GM06990 (cell line): Measurements from ENCODE around the gene CYB561A3.

Experiments
- DNase-seq: peaks from one replicate; pipeline ENCODE4 v3.0.0-alpha.2; 2011; ENCODE audit not compliant: insufficient read length; ENCODE audit errors: extremely low read depth
- H3K27me3 ChIP-seq: replicated peaks from 2 replicates; pipeline ENCODE4 v1.6.0; 2011; ENCODE audit warnings: low read length; ENCODE audit not compliant: control insufficient read depth, insufficient read depth
- H3K36me3 ChIP-seq: 2 replicates; pipeline ENCODE4 v1.5.1; 2011; ENCODE audit warnings: low read length; ENCODE audit not compliant: control insufficient read depth, insufficient read depth
- H3K4me3 ChIP-seq: replicated peaks from 2 replicates; pipeline ENCODE4 v1.5.1; 2011; ENCODE audit warnings: low read depth, mild to moderate bottlenecking, control low read depth, low read length
- CTCF ChIP-seq: IDR thresholded peaks from 2 replicates; pipeline ENCODE4 v1.5.1; 2011; ENCODE audit warnings: low read length, control low read depth, mild to moderate bottlenecking, inconsistent platforms; ENCODE audit not compliant: insufficient read depth, poor library complexity, severe bottlenecking

Gene CYB561A3

GRCh38 chr11:61315260-61315659 lies 46.4 kb downstream of the CYB561A3 start:
- Histone ChIP-seq H3K36me3 (peaks cover 36% of the 10 kb centered on the region), H3K27me3 (no peaks in the 10 kb centered on the region), H3K4me3 (no peak overlapping the region)
- no peak for TF ChIP-seq CTCF
- DNase-seq = no peak

- H3K4me3 ChIP-seq = no peak overlapping the region
- TF ChIP-seq CTCF = no peak
- peaks cover 55% of the 10 kb centered on the region for H3K36me3 ChIP-seq
- H3K27me3 ChIP-seq = no peaks in the 10 kb centered on the region
- no peak for DNase-seq
Observed at GRCh38 chr11:61310749-61311148, 50.9 kb downstream of the CYB561A3 start.

GRCh38 chr11:61309739-61310138 lies 51.9 kb downstream of the CYB561A3 start:
- Histone ChIP-seq H3K4me3 (no peak overlapping the region), H3K36me3 (peaks cover 55% of the 10 kb centered on the region), H3K27me3 (no peaks in the 10 kb centered on the region)
- TF ChIP-seq CTCF = no peak
- no peak for DNase-seq

- Histone ChIP-seq H3K27me3 (no peaks in the 10 kb centered on the region), H3K36me3 (peaks cover 54% of the 10 kb centered on the region), H3K4me3 (no peak overlapping the region)
- no peak for DNase-seq
- no peak for TF ChIP-seq CTCF
Observed at GRCh38 chr11:61309141-61309540, 52.5 kb downstream of the CYB561A3 start.

GRCh38 chr11:61307354-61307753 lies 54.3 kb downstream of the CYB561A3 start:
- no peak for TF ChIP-seq CTCF
- no peak for DNase-seq
- Histone ChIP-seq H3K4me3 (no peak overlapping the region), H3K36me3 (peaks cover 49% of the 10 kb centered on the region), H3K27me3 (no peaks in the 10 kb centered on the region)

GRCh38 chr11:61306221-61306620 lies 55.5 kb downstream of the CYB561A3 start:
- DNase-seq = no peak
- TF ChIP-seq CTCF = no peak
- Histone ChIP-seq H3K36me3 (peaks cover 47% of the 10 kb centered on the region), H3K27me3 (no peaks in the 10 kb centered on the region), H3K4me3 (no peak overlapping the region)
